Common myeloid progenitor, CD34-positive (primary cell): ENCODE results near the gene RAD51B.

Source experiments
- CTCF ChIA-PET: fragments of 350-600 bp; sonication (Branson Sonifier 250); formaldehyde crosslinking; loops from one replicate; lab custom pipeline; 2021; ENCODE audit warnings: antibody characterized with exemption; lab: Charles Lee
- POLR2A ChIA-PET: fragments of 350-600 bp; sonication (Branson Sonifier 250); formaldehyde crosslinking; loops from one replicate; lab custom pipeline; 2021; ENCODE audit warnings: antibody characterized with exemption; lab: Charles Lee
- DNase-seq, 3 donors: peaks; one replicate each; pipeline versions ENCODE4 v3.0.0 to v3.0.0-alpha.2; 2013
- H3K27ac ChIP-seq, 2 experiments: 1 replicate in 1 of 2; 2 replicates in 1 of 2; pipeline ENCODE4 v1.7.0; 2013; ENCODE audit warnings: inconsistent platforms in 2 of 2, low read length in 2 of 2, mild to moderate bottlenecking in 2 of 2, low read depth in 1 of 2, moderate library complexity in 1 of 2; ENCODE audit not compliant: severe bottlenecking in 2 of 2, insufficient read depth in 1 of 2, poor library complexity in 1 of 2
- H3K27me3 ChIP-seq, 5 experiments: replicated peaks in 2 of 5; 1 replicate in 3 of 5; 2 replicates in 2 of 5; pipeline versions ENCODE4 v1.6.1 to v1.7.0; 2013; ENCODE audit warnings: low read length in 4 of 5, mild to moderate bottlenecking in 2 of 5, moderate library complexity in 2 of 5, inconsistent platforms in 1 of 5; ENCODE audit not compliant: insufficient read depth in 5 of 5, control insufficient read depth in 4 of 5
- H3K36me3 ChIP-seq, 4 experiments: 1 replicate in 2 of 4; 2 replicates in 2 of 4; pipeline versions ENCODE4 v1.6.1 to v1.7.0; 2013; ENCODE audit warnings: low read length in 3 of 4, control low read depth in 1 of 4, mild to moderate bottlenecking in 1 of 4; ENCODE audit not compliant: control insufficient read depth in 4 of 4, insufficient read depth in 4 of 4
- H3K4me1 ChIP-seq, 4 experiments: 1 replicate in 3 of 4; 2 replicates in 1 of 4; pipeline versions ENCODE4 v1.6.1 to v1.7.1; 2013; ENCODE audit warnings: low read length in 3 of 4, mild to moderate bottlenecking in 3 of 4, control low read depth in 1 of 4, inconsistent platforms in 1 of 4, moderate library complexity in 1 of 4; ENCODE audit not compliant: control insufficient read depth in 4 of 4, insufficient read depth in 4 of 4; ENCODE audit errors: control extremely low read depth in 1 of 4
- H3K4me3 ChIP-seq, 7 experiments: 1 replicate in 4 of 7; 2 replicates in 3 of 7; pipeline versions ENCODE4 v1.5.1 to v1.7.0; 2013; ENCODE audit warnings: mild to moderate bottlenecking in 7 of 7, low read length in 6 of 7, moderate library complexity in 6 of 7, inconsistent platforms in 2 of 7, low read depth in 2 of 7, control low read depth in 1 of 7; ENCODE audit not compliant: insufficient read depth in 4 of 7, control insufficient read depth in 1 of 7; ENCODE audit errors: extremely low read depth in 1 of 7
- H3K9me3 ChIP-seq, 5 experiments: 1 replicate in 4 of 5; 2 replicates in 1 of 5; pipeline versions ENCODE4 v1.6.1 to v1.7.1; 2013; ENCODE audit warnings: low read length in 4 of 5, mild to moderate bottlenecking in 2 of 5, inconsistent platforms in 1 of 5, low read depth in 1 of 5, moderate library complexity in 1 of 5; ENCODE audit not compliant: control insufficient read depth in 4 of 5, insufficient read depth in 2 of 5; ENCODE audit errors: control extremely low read depth in 1 of 5
- WGBS: methylation state at CpG from one replicate; pipeline ENCODE4 v1.1.5; 2013; ENCODE audit not compliant: insufficient coverage; 5-methylcytosine and 5-hydroxymethylcytosine counted together

The RAD51B gene

GRCh38 chr14:68208218-68208617 lies 388.6 kb downstream of the RAD51B start:
- no peak overlapping the region for H3K27ac ChIP-seq
- H3K27me3 ChIP-seq, result no peaks in the 10 kb centered on the region
- POLR2A ChIA-PET, result no interaction called here
- WGBS, result no CpG with 5 or more reads among the region's 1 CpG
- peaks cover 0 to 2% (median 0%) of the 10 kb centered on the region in 5 experiments for H3K9me3 ChIP-seq
- no peaks in the 10 kb centered on the region for H3K36me3 ChIP-seq
- peaks cover 7 to 29% (median 13%) of the 10 kb centered on the region in 4 experiments for H3K4me1 ChIP-seq
- CTCF ChIA-PET, result interaction anchor here (0.9 kb wide), 1 partner anchor 120 kb away, joined by 3 read pairs; no protein-coding TSS in a partner anchor
- no peak overlapping the region for H3K4me3 ChIP-seq
- DNase-seq, result no peak

GRCh38 chr14:68208626-68209317 lies 389.2 kb downstream of the RAD51B start:
- Histone ChIP-seq H3K36me3 (no peaks in the 10 kb centered on the region), H3K27me3 (no peaks in the 10 kb centered on the region), H3K9me3 (peaks cover 0 to 2% (median 0%) of the 10 kb centered on the region in 5 experiments), H3K27ac (no peak overlapping the region), H3K4me3 (no peak overlapping the region), H3K4me1 (peaks cover 7 to 29% (median 13%) of the 10 kb centered on the region in 4 experiments)
- no peak for DNase-seq
- CTCF ChIA-PET, result interaction anchor here (0.9 kb wide), 1 partner anchor 121 kb away, joined by 3 read pairs; no protein-coding TSS in a partner anchor
- POLR2A ChIA-PET, result no interaction called here
- WGBS, result 86% methylated on average over 1 of the region's 1 CpG

GRCh38 chr14:68210729-68211299 lies 391.2 kb downstream of the RAD51B start:
- H3K9me3 ChIP-seq, result no peaks in the 10 kb centered on the region
- peaks cover 10 to 35% (median 19%) of the 10 kb centered on the region in 4 experiments for H3K4me1 ChIP-seq
- no peaks in the 10 kb centered on the region for H3K27me3 ChIP-seq
- DNase-seq, result peak; percentile 69 to 94 (median 89)
- no peaks in the 10 kb centered on the region for H3K36me3 ChIP-seq
- WGBS, result 8% methylated on average over 5 of the region's 5 CpGs
- ChIA-PET CTCF (interaction anchor here (1.0 to 1.7 kb wide), 2 partner anchors 10 to 37 kb away, joined by 4 to 6 read pairs; no protein-coding TSS in a partner anchor), POLR2A (interaction anchor here (0.6 kb wide), 1 partner anchor 41 kb away, joined by 3 read pairs; no protein-coding TSS in a partner anchor)
- peak overlapping the region; percentile 26 to 59 for H3K27ac ChIP-seq
- H3K4me3 ChIP-seq, result peak overlapping the region in 6 of 7 experiments; percentile 16 to 57 (median 45)

GRCh38 chr14:68211421-68211820 lies 391.8 kb downstream of the RAD51B start:
- Histone ChIP-seq H3K4me1 (peaks cover 10 to 36% (median 19%) of the 10 kb centered on the region in 4 experiments), H3K4me3 (peak overlapping the region in 1 of 7 experiments; percentile 57)
- POLR2A ChIA-PET, result interaction anchor here (0.6 kb wide), 1 partner anchor 40 kb away, joined by 3 read pairs; no protein-coding TSS in a partner anchor

GRCh38 chr14:68211886-68212285 lies 392.3 kb downstream of the RAD51B start:
- POLR2A ChIA-PET, result no interaction called here
- H3K9me3 ChIP-seq, result no peaks in the 10 kb centered on the region
- 100% methylated on average over 2 of the region's 2 CpGs for WGBS

More at GRCh38 chr14:68211421-68211820, 391.8 kb downstream of the RAD51B start:
- CTCF ChIA-PET, result interaction anchor here (1.0 to 1.7 kb wide), 2 partner anchors 11 to 37 kb away, joined by 4 to 6 read pairs; no protein-coding TSS in a partner anchor
- 100% methylated on average over 2 of the region's 2 CpGs for WGBS
- Histone ChIP-seq H3K36me3 (no peaks in the 10 kb centered on the region), H3K9me3 (no peaks in the 10 kb centered on the region), H3K27ac (peak overlapping the region in 1 of 2 experiments; percentile 59), H3K27me3 (no peaks in the 10 kb centered on the region)
- DNase-seq, result no peak

GRCh38 chr14:68212361-68212760 lies 392.8 kb downstream of the RAD51B start:
- no peak for DNase-seq
- no peak overlapping the region for H3K4me3 ChIP-seq
- no peaks in the 10 kb centered on the region for H3K36me3 ChIP-seq
- H3K27ac ChIP-seq, result no peak overlapping the region
- peaks cover 10 to 36% (median 19%) of the 10 kb centered on the region in 4 experiments for H3K4me1 ChIP-seq
- CTCF ChIA-PET, result no interaction called here
- POLR2A ChIA-PET, result no interaction called here
- no peaks in the 10 kb centered on the region for H3K27me3 ChIP-seq
- H3K9me3 ChIP-seq, result no peaks in the 10 kb centered on the region

More at GRCh38 chr14:68211886-68212285, 392.3 kb downstream of the RAD51B start:
- no peaks in the 10 kb centered on the region for H3K36me3 ChIP-seq
- no peak overlapping the region for H3K4me3 ChIP-seq
- H3K4me1 ChIP-seq, result peaks cover 10 to 36% (median 19%) of the 10 kb centered on the region in 4 experiments
- CTCF ChIA-PET, result no interaction called here
- H3K27me3 ChIP-seq, result no peaks in the 10 kb centered on the region
- H3K27ac ChIP-seq, result no peak overlapping the region
- DNase-seq, result no peak

- Histone ChIP-seq H3K36me3 (no peaks in the 10 kb centered on the region), H3K27ac (no peak overlapping the region), H3K4me3 (no peak overlapping the region), H3K27me3 (no peaks in the 10 kb centered on the region), H3K9me3 (no peaks in the 10 kb centered on the region), H3K4me1 (peaks cover 10 to 30% (median 17%) of the 10 kb centered on the region in 4 experiments)
- no peak for DNase-seq
- CTCF ChIA-PET, result no interaction called here
- POLR2A ChIA-PET, result no interaction called here
- WGBS, result 100% methylated on average over 1 of the region's 4 CpGs
Measured at GRCh38 chr14:68214431-68214830, 394.9 kb downstream of the RAD51B start.
